Bronchial epithelial cell (primary cell): ENCODE results near the gene CGAS. TPM values are rescaled to one million over a fixed set of nuclear protein-coding genes. Genes with fewer than 3 reads are reported as not detected.

Source experiments
- DNase-seq: peaks from one replicate; pipeline ENCODE4 v3.0.0-alpha.2; 2010; ENCODE audit warnings: low read depth
- FAIRE-seq: peaks from 2 replicates; lab custom pipeline; 2011; peaks lifted over from hg19 to GRCh38; lab: Jason Lieb, UNC
- H3K27me3 ChIP-seq: 2 replicates; pipeline ENCODE4 v1.5.1; 2011; ENCODE audit warnings: low read length; ENCODE audit not compliant: control insufficient read depth, insufficient read depth
- H3K36me3 ChIP-seq: 2 replicates; pipeline ENCODE4 v1.5.1; 2011; ENCODE audit warnings: low read length; ENCODE audit not compliant: control insufficient read depth, insufficient read depth
- H3K4me3 ChIP-seq: 2 replicates; pipeline ENCODE4 v1.5.1; 2011; ENCODE audit warnings: mild to moderate bottlenecking, low read depth, low read length, control low read depth
- CTCF ChIP-seq: IDR thresholded peaks from 2 replicates; pipeline ENCODE4 v1.5.1; 2011; ENCODE audit warnings: mild to moderate bottlenecking, moderate library complexity, low read length, control low read depth, inconsistent platforms; ENCODE audit not compliant: insufficient read depth, severe bottlenecking
- total RNA-seq: library from RNA; depleted of rRNA; stranded (reverse); fragments of >200 nt; gene quantifications from 2 replicates; pipeline ENCODE4 v1.2.1, GENCODE V29; 2014

CGAS gene
- total RNA-seq, 1 donor from 2014 or later: 3.9 TPM

- Histone ChIP-seq H3K36me3 (no peaks in the 10 kb centered on the region), H3K4me3 (no peak overlapping the region), H3K27me3 (no peaks in the 10 kb centered on the region)
- DNase-seq (no peak), FAIRE-seq (no peak)
- no peak for TF ChIP-seq CTCF
Observed at GRCh38 chr6:73418081-73418741, 33.9 kb downstream of the CGAS start.

GRCh38 chr6:73413102-73413501 lies 39.0 kb downstream of the CGAS start:
- Histone ChIP-seq H3K36me3 (no peaks in the 10 kb centered on the region), H3K27me3 (no peaks in the 10 kb centered on the region), H3K4me3 (no peak overlapping the region)
- no peak for TF ChIP-seq CTCF
- DNase-seq (no peak), FAIRE-seq (no peak)

GRCh38 chr6:73409395-73409794 lies 42.7 kb downstream of the CGAS start:
- DNase-seq: peak; percentile 47

GRCh38 chr6:73400656-73401055 lies 51.4 kb downstream of the CGAS start:
- no peaks in the 10 kb centered on the region for H3K27me3 ChIP-seq
- no peak for FAIRE-seq
- H3K4me3 ChIP-seq: no peak overlapping the region
- TF ChIP-seq CTCF: no peak
- H3K36me3 ChIP-seq: no peaks in the 10 kb centered on the region
- DNase-seq: no peak

More at GRCh38 chr6:73409395-73409794, 42.7 kb downstream of the CGAS start:
- Histone ChIP-seq H3K4me3 (no peak overlapping the region), H3K36me3 (no peaks in the 10 kb centered on the region), H3K27me3 (no peaks in the 10 kb centered on the region)
- FAIRE-seq: no peak
- no peak for TF ChIP-seq CTCF

GRCh38 chr6:73395875-73396274 lies 56.2 kb downstream of the CGAS start:
- Histone ChIP-seq H3K36me3 (no peaks in the 10 kb centered on the region), H3K27me3 (no peaks in the 10 kb centered on the region), H3K4me3 (no peak overlapping the region)
- no peak for TF ChIP-seq CTCF
- no peak for FAIRE-seq
- DNase-seq: no peak
